Peyer's patch (tissue), 4 donors: ENCODE results near the gene ADGB.

ENCODE experiments used
- POLR2A ChIP-seq, 2 donors: fragments of 450-650 bp; IDR thresholded peaks; one replicate each; pipeline ENCODE4 v1.5.1; 2017; ENCODE audit warnings: antibody characterized with exemption in 2 of 2, mild to moderate bottlenecking in 2 of 2, moderate library complexity in 2 of 2
- TF ChIP-seq, protein P1 (sequence below), 6 experiments: fragments of 450-650 bp in 4 of 6; fragments of 200-600 bp in 2 of 6; sonication (generic) in 1 of 6; IDR thresholded peaks; one replicate each; pipeline ENCODE4 v1.5.1; 2017 to 2019; ENCODE audit warnings: antibody characterized with exemption in 6 of 6, mild to moderate bottlenecking in 3 of 6, moderate library complexity in 1 of 6

- TF ChIP-seq, protein P1, sequence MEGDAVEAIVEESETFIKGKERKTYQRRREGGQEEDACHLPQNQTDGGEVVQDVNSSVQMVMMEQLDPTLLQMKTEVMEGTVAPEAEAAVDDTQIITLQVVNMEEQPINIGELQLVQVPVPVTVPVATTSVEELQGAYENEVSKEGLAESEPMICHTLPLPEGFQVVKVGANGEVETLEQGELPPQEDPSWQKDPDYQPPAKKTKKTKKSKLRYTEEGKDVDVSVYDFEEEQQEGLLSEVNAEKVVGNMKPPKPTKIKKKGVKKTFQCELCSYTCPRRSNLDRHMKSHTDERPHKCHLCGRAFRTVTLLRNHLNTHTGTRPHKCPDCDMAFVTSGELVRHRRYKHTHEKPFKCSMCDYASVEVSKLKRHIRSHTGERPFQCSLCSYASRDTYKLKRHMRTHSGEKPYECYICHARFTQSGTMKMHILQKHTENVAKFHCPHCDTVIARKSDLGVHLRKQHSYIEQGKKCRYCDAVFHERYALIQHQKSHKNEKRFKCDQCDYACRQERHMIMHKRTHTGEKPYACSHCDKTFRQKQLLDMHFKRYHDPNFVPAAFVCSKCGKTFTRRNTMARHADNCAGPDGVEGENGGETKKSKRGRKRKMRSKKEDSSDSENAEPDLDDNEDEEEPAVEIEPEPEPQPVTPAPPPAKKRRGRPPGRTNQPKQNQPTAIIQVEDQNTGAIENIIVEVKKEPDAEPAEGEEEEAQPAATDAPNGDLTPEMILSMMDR (IDR thresholded peaks at IDR 0.05) = no peak
- TF ChIP-seq POLR2A (IDR thresholded peaks at IDR 0.05) = no peak
These were observed 252.2 kb downstream of the ADGB start for GRCh38 chr6:146850981-146851380.
